ENCODE results near the gene FGGY.
A peak's percentile ranks its signal among the peaks of the same experiment; 100 is the strongest.

FGGY gene

GRCh38 chr1:59310549-59311250 is 13.8 kb downstream of the FGGY start:
- no peak for ATAC-seq (ENCODE audit: insufficient read depth, low read depth)
- TF ChIP-seq CTCF (IDR thresholded peaks at IDR 0.05; ENCODE audit: borderline replicate concordance, extremely low read depth, low read length, poor library complexity, severe bottlenecking) (no peak), EZH2 (IDR thresholded peaks at IDR 0.05; ENCODE audit: borderline replicate concordance, low read depth, low read length, severe bottlenecking) (no peak)
- DNase-seq: no peak
- Histone ChIP-seq H3K27ac (ENCODE audit: low read length) (peak overlapping the region; percentile 39), H3K4me1 (ENCODE audit: insufficient read depth, low read length) (peaks cover 64% of the 10 kb centered on the region), H4K20me1 (ENCODE audit: insufficient read depth, low read length) (no peaks in the 10 kb centered on the region), H3K27me3 (ENCODE audit: insufficient read depth, low read length, poor library complexity) (no peaks in the 10 kb centered on the region), H3K36me3 (ENCODE audit: insufficient read depth, low read length) (no peaks in the 10 kb centered on the region), H3K79me2 (ENCODE audit: insufficient read depth, low read length) (0 out of 2 replicates have a peak, but pooled peaks cover 9% of the 10 kb centered on the region), H3K4me2 (ENCODE audit: insufficient read depth, low read length) (no peak overlapping the region), H3K9ac (ENCODE audit: low read depth, low read length) (no peak overlapping the region), H3K9me3 (ENCODE audit: insufficient read depth, low read length, severe bottlenecking) (peaks cover 2% of the 10 kb centered on the region), H3K4me3 (ENCODE audit: low read depth in 1 of 2, low read length in 2 of 2) (no peak overlapping the region), H2AFZ (ENCODE audit: low read depth, low read length) (no peak overlapping the region)

- Histone ChIP-seq H3K4me2 (ENCODE audit: insufficient read depth, low read length) (0 out of 2 replicates have a peak overlapping the region, but pooled peaks have one; percentile 28), H3K9ac (ENCODE audit: low read depth, low read length) (peak overlapping the region; percentile 9; the same call in 1 of the 2 replicates), H3K9me3 (ENCODE audit: insufficient read depth, low read length, severe bottlenecking) (no peaks in the 10 kb centered on the region), H3K27ac (ENCODE audit: low read length) (peak overlapping the region; percentile 74), H3K27me3 (ENCODE audit: insufficient read depth, low read length, poor library complexity) (no peaks in the 10 kb centered on the region), H4K20me1 (ENCODE audit: insufficient read depth, low read length) (no peaks in the 10 kb centered on the region), H3K4me1 (ENCODE audit: insufficient read depth, low read length) (peaks cover 64% of the 10 kb centered on the region), H2AFZ (ENCODE audit: low read depth, low read length) (no peak overlapping the region), H3K4me3 (ENCODE audit: low read depth in 1 of 2, low read length in 2 of 2) (no peak overlapping the region), H3K79me2 (ENCODE audit: insufficient read depth, low read length) (0 out of 2 replicates have a peak, but pooled peaks cover 9% of the 10 kb centered on the region), H3K36me3 (ENCODE audit: insufficient read depth, low read length) (no peaks in the 10 kb centered on the region)
- peak; percentile 73 for DNase-seq
- ATAC-seq (ENCODE audit: insufficient read depth, low read depth): peak; percentile 72
- TF ChIP-seq EZH2 (IDR thresholded peaks at IDR 0.05; ENCODE audit: borderline replicate concordance, low read depth, low read length, severe bottlenecking) (no peak), CTCF (IDR thresholded peaks at IDR 0.05; ENCODE audit: borderline replicate concordance, extremely low read depth, low read length, poor library complexity, severe bottlenecking) (no peak)
Observed at GRCh38 chr1:59314776-59315528, 18.1 kb downstream of the FGGY start.

GRCh38 chr1:59315529-59316463 is 18.9 kb downstream of the FGGY start:
- no peak overlapping the region for H2AFZ ChIP-seq (ENCODE audit: low read depth, low read length)
- no peaks in the 10 kb centered on the region for H3K9me3 ChIP-seq (ENCODE audit: insufficient read depth, low read length, severe bottlenecking)
- no peaks in the 10 kb centered on the region for H3K36me3 ChIP-seq (ENCODE audit: insufficient read depth, low read length)
- H3K27me3 ChIP-seq (ENCODE audit: insufficient read depth, low read length, poor library complexity): no peaks in the 10 kb centered on the region
- H3K4me2 ChIP-seq (ENCODE audit: insufficient read depth, low read length): peak overlapping the region; percentile 14; the same call in 1 of the 2 replicates
- DNase-seq (no peak), ATAC-seq (ENCODE audit: insufficient read depth, low read depth) (no peak)
- H3K79me2 ChIP-seq (ENCODE audit: insufficient read depth, low read length): 0 out of 2 replicates have a peak, but pooled peaks cover 9% of the 10 kb centered on the region
- H3K9ac ChIP-seq (ENCODE audit: low read depth, low read length): peak overlapping the region; percentile 7; the same call in 1 of the 2 replicates
- peaks cover 55% of the 10 kb centered on the region for H3K4me1 ChIP-seq (ENCODE audit: insufficient read depth, low read length)
- no peaks in the 10 kb centered on the region for H4K20me1 ChIP-seq (ENCODE audit: insufficient read depth, low read length)
- no peak for TF ChIP-seq CTCF (IDR thresholded peaks at IDR 0.05; ENCODE audit: borderline replicate concordance, extremely low read depth, low read length, poor library complexity, severe bottlenecking)
- no peak for TF ChIP-seq EZH2 (IDR thresholded peaks at IDR 0.05; ENCODE audit: borderline replicate concordance, low read depth, low read length, severe bottlenecking)
- H3K27ac ChIP-seq (ENCODE audit: low read length): peak overlapping the region; percentile 74
- no peak overlapping the region for H3K4me3 ChIP-seq (ENCODE audit: low read depth in 1 of 2, low read length in 2 of 2)

Data from DND-41 (cell line).